ENCODE results near the gene CYBA.

DNA sequence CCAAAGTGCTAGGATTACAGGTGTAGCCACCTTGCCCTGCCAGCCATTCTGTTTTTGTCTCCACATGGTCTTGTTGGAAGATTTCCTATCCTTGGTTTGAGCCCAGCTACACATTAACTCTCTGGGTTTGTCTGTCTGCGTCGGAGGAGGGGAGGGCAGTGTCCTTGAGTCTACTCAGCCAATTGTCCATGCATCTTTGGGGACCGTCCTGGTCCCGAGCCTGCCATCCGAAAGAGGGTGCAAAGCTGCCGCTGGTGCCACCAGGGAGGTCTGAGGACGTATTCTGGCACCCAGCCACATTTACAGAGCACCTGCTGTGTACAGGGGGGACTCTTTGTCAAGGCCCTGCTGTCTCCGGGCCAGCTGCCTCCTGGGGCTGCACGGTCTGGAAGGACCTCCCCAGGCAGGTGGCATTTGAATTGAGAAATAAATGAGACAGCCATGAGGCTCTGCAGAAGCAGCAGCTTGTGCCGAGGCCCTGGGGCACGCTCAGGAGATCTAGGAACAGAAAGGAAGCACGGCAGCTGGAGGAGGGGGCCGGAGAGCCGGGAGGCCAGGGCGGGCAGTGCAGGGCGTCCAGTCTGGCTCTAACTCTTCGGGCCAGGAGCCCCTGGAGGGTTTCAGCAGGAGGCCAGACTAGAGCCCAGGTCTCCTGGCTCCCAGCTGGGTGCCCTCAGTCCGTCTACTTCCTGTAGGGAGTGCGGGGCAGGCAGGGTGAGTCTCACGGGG, 1.5 kb downstream of the CYBA start:
- TF ChIP-seq POLR2A (IDR thresholded peaks at IDR 0.05; ENCODE audit: low read length): no peak
- no peak for TF ChIP-seq JUNB (IDR thresholded peaks at IDR 0.05)
